HG02943 (cell line): ENCODE measurements around the gene COLGALT1.
"Not testable (repeated sequence)": the region's sequence is repeated elsewhere in the genome, so short reads cannot be mapped to it uniquely, and the experiment has no call there.

Source experiments
- ATAC-seq: cut with Tn5 transposase; IDR thresholded peaks from one replicate; pipeline ENCODE4 v1.9.1; 2021; ENCODE audit warnings: mild to moderate bottlenecking, low read depth, moderate library complexity; ENCODE audit not compliant: unreplicated experiment

Gene COLGALT1

DNA sequence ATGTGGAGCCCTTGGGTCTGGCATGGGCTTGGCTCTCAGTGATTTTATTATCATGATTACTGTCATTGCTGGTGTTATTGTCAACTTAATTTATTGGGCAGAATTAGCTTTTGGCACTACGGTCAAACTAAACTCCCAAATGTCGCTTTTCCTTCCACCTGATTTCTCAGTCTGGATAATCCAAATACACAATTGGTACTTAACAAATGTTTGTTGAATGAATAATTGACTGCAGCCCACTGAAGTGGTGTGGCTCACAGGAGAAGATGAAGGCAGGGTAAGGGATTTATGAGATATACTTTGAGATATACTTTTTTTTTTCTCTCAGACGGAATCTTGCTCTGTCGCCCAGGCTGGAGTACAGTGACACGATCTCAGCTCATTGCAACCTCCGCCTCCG, 1.5 kb downstream of the COLGALT1 start:
- ATAC-seq: no peak

DNA sequence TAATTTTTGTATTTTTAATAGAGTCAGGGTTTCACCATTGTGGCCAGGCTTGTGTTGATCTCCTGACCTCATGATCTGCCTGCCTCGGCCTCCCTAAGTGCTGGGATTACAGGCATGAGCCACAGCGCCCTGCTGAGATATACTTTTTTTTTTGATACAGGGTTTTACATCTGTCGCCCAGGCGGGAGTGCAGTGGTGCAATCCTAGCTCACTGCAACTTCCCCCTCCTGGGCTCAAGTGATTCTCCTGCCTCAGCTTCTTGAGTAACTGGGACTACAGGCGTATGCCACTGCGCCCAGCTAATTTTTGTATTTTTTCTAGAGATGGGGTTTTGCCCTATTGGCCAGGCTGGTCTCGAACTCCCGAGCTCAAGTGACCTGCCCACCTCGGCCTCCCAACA, 2.0 kb downstream of the COLGALT1 start:
- ATAC-seq: no peak

- ATAC-seq: no peak
These were observed 4.8 kb downstream of the COLGALT1 start for GRCh38 chr19:17560205-17560595.

GRCh38 chr19:17562097-17562496, 6.6 kb downstream of the COLGALT1 start:
- no peak for ATAC-seq

GRCh38 chr19:17562561-17562960, 7.1 kb downstream of the COLGALT1 start:
- ATAC-seq: no peak

- no peak for ATAC-seq
These were observed 9.3 kb downstream of the COLGALT1 start for GRCh38 chr19:17564781-17565180.

DNA sequence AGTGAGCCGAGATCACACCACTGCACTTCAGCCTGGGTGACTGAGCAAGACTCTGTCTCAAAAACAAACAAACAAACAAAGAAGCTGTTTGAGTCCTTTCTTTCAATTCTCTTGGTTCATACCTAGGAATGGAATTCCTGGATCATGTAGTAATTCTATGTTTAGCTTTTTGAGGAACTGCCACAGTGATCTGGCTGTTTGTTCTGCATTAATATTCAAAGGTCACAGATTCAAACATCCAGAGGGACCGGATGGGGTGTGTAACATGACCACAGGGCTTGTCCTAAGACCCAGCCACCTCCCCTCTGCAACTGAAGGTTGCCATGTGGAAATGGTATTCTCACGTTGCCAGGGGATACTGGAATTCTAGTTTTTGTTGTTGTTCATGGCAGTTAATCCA, 10.2 kb downstream of the COLGALT1 start:
- ATAC-seq: no peak

DNA sequence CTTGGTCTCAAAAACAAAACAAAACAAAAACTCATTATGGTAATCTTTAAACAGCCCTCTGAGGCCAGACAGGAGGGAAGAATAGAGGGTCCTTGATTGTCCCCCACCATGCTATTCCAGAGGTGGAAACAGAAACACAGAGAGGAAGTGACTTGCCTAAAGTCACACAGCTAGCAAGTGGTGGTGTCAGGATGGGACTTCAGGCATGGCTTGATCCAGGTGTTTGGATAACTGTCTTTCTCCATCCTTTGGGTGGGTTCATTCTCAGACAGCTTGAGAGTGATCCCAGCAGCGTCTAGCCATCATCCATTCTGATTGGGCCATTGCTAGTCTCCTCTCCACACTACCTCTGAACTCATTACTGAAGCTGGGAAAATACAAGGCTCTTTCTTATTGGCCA, 12.5 kb downstream of the COLGALT1 start:
- no peak for ATAC-seq

DNA sequence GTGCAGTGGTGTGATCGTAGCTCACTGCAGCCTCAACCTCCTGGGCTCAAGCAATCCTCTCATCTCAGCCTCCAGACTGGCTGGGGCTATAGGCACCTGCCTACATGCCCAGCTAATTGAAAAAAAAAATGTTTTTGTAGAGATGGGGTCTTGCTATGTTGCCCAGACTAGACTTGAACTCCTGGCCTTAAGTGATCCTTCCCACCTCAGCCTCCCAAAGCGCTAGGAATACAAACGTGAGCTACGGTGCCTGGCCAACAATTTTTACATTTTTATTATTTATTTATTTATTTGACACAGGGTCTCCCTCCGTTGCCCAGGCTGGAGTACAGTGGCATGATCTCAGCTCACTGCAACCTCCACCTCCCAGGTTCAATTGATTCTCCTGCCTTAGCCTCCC, 14.8 kb downstream of the COLGALT1 start:
- not testable (repeated sequence) for ATAC-seq

DNA sequence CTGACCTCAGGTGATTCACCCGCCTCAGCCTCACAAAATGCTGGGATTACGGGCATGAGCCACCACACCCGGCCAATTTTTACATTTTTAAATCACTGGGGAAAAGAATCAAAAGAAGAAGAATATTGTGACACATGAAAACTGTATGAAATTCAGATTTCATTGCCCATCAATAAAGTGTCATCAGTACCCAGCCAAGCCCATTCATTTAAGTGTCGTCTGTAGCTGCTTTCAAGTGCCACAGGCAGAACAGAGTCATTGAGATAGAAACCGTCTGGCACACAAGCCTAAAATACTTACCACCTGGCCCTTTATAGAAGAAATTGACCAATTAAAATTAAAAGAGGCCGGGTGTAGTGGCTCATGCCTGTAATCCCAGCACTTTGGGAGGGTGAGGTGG, 15.3 kb downstream of the COLGALT1 start:
- ATAC-seq: no peak

DNA sequence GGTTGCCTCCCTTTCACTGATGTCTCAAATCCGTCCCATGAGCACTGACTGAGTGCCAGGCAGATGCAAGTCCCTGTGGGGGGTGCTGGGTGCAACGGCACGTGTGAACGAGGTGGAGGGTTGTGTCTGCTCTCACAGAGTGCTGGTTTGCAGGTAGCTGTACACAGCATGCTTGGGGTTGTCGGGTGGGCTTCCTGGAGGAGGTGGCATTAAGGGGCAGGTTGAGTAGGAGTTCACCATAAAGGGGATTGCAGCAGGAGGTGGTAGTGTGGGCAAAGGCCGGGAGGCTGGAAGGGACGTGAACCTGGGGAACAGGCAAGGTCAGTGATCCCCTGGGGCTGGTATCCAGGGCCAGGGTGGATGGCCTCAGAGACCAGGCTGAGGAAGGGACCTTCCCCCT, 17.2 kb downstream of the COLGALT1 start:
- no peak for ATAC-seq

GRCh38 chr19:17575871-17576757, 20.7 kb downstream of the COLGALT1 start:
- ATAC-seq: no peak

DNA sequence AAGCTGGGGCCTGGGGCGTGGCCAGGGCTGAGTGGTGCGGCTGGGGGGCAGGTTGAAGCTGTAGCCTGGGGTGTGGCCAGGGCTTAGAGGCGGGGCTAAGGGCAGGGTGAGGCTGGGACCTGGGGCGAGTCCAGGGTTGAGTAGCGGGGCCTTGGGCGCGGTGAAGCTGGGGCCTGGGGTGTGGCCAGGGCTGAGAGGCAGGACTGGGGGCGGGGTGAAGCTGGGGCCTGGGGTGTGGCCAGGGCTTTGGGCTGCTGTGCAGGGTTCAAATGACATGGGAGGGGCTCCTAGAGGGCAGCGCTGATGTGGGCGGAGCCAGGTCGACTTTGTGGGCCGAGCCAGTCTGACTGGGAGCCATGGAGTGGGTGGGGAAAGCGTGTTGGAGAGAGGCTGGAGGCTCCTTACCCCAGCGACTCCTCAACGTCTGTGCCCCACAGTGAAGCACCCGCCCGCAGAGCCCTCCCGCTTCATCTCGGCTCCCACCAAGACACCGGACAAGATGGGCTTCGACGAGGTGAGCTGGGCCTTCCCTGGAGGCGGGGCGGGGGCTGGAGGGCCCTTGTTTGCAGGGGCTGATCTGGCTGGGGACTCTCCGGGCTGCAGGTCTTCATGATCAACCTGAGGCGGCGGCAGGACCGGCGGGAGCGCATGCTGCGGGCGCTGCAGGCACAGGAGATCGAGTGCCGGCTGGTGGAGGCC, 21.5 kb downstream of the COLGALT1 start:
- no peak for ATAC-seq

GRCh38 chr19:17577457-17578097, 22.1 kb downstream of the COLGALT1 start:
- no peak for ATAC-seq

GRCh38 chr19:17579661-17580244, 24.3 kb downstream of the COLGALT1 start:
- no peak for ATAC-seq

- ATAC-seq: no peak
These were observed 25.2 kb downstream of the COLGALT1 start for GRCh38 chr19:17580470-17581144.

GRCh38 chr19:17581211-17581874, 25.9 kb downstream of the COLGALT1 start:
- ATAC-seq: no peak

GRCh38 chr19:17582613-17583012, 27.2 kb downstream of the COLGALT1 start:
- ATAC-seq: no peak

- no peak for ATAC-seq
These were observed 28.7 kb downstream of the COLGALT1 start for GRCh38 chr19:17584132-17584531.

- ATAC-seq: not testable (repeated sequence)
These were observed 29.9 kb downstream of the COLGALT1 start for GRCh38 chr19:17585395-17585794.
